Measurements from ENCODE around the gene TMC5. TPM values are rescaled to one million over a fixed set of nuclear protein-coding genes. Genes with fewer than 3 reads are reported as not detected.
"Not testable (repeated sequence)": the region's sequence is repeated elsewhere in the genome, so short reads cannot be mapped to it uniquely, and the experiment has no call there.

TMC5 gene
- total RNA-seq, 1 experiment from 2014 or later: 1.2 TPM

GRCh38 chr16:19542138-19542821 is 124.6 kb downstream of the TMC5 start:
- Histone ChIP-seq H4K20me1 (ENCODE audit: control insufficient read depth, insufficient read depth, insufficient read length) (no peaks in the 10 kb centered on the region), H2BK12ac (ENCODE audit: insufficient read length, low read depth, low read length) (no peak overlapping the region), H2BK120ac (ENCODE audit: low read depth, low read length, poor library complexity, severe bottlenecking) (no peak overlapping the region), H3K9me3 (ENCODE audit: control insufficient read depth, low read depth, low read length) (no peaks in the 10 kb centered on the region), H2AK5ac (ENCODE audit: insufficient read length, low read length) (no peak overlapping the region), H2BK5ac (ENCODE audit: insufficient read length, low read length) (no peak overlapping the region), H3K27ac (ENCODE audit: insufficient read length, low read depth, low read length) (no peak overlapping the region), H3K23ac (ENCODE audit: insufficient read length, low read depth, low read length) (no peak overlapping the region), H2BK15ac (ENCODE audit: low read depth, low read length) (no peak overlapping the region), H3T11ph (ENCODE audit: low read length) (no peak overlapping the region), H4K5ac (ENCODE audit: insufficient read length, low read depth, low read length) (no peak overlapping the region), H3K4me2 (ENCODE audit: insufficient read depth, insufficient read length, low read length) (no peak overlapping the region), H3K56ac (ENCODE audit: insufficient read length, low read depth, low read length) (no peak overlapping the region), H3K9ac (ENCODE audit: extremely low read depth, insufficient read length, low read length) (no peak overlapping the region), H2BK20ac (ENCODE audit: low read depth, low read length, poor library complexity, severe bottlenecking) (no peak overlapping the region), H3K4me1 (ENCODE audit: insufficient read depth, low read length) (no peaks in the 10 kb centered on the region), H3K18ac (ENCODE audit: insufficient read length, low read depth, low read length) (no peak overlapping the region), H3K23me2 (ENCODE audit: insufficient read length, low read depth, low read length, poor library complexity, severe bottlenecking) (no peaks in the 10 kb centered on the region), H2AFZ (ENCODE audit: low read length) (no peak overlapping the region), H4K91ac (ENCODE audit: insufficient read length, low read depth, low read length) (no peak overlapping the region), H3K4ac (ENCODE audit: low read depth, low read length) (no peak overlapping the region), H4K8ac (replicated peaks; ENCODE audit: insufficient read length, low read depth, low read length) (no peak overlapping the region), H3K14ac (ENCODE audit: insufficient read depth, low read length) (no peak overlapping the region), H3K27me3 (ENCODE audit: insufficient read depth, low read length) (no peaks in the 10 kb centered on the region), H3K79me1 (ENCODE audit: insufficient read depth, low read depth, low read length, poor library complexity, severe bottlenecking) (no peaks in the 10 kb centered on the region), H3K79me2 (ENCODE audit: insufficient read depth, low read length) (no peaks in the 10 kb centered on the region)
- no peak for DNase-seq
- H3K27me3 Mint-ChIP-seq (ENCODE audit: low read depth): no peaks in the 10 kb centered on the region
- no CpG with 5 or more reads among the region's 3 CpGs for WGBS (ENCODE audit: extremely low coverage, insufficient read length, low lambda C conversion rate)
- no peaks in the 10 kb centered on the region for H3K9me3 Mint-ChIP-seq
- no peak overlapping the region for H3K4me3 Mint-ChIP-seq
- H3K27ac Mint-ChIP-seq: no peak overlapping the region
- peaks cover 28 to 58% (median 46%) of the 10 kb centered on the region in 3 experiments for H3K36me3 Mint-ChIP-seq (ENCODE audit: insufficient read depth in 1 of 3, low read depth in 3 of 3)
- no peak for TF ChIP-seq CTCF (conservative IDR thresholded peaks at IDR 0.05)
- no peaks in the 10 kb centered on the region for H3K4me1 Mint-ChIP-seq

GRCh38 chr16:19543278-19543996 is 125.8 kb downstream of the TMC5 start:
- H3K27ac Mint-ChIP-seq: not testable (repeated sequence)

More at GRCh38 chr16:19543278-19543996, 125.8 kb downstream of the TMC5 start:
- no CpG with 5 or more reads among the region's 10 CpGs for WGBS (ENCODE audit: extremely low coverage, insufficient read length, low lambda C conversion rate)
- not testable (repeated sequence) for H3K79me2 ChIP-seq (ENCODE audit: insufficient read depth, low read length); H3K9ac ChIP-seq (ENCODE audit: extremely low read depth, insufficient read length, low read length); H3K4me1 ChIP-seq (ENCODE audit: insufficient read depth, low read length); H4K5ac ChIP-seq (ENCODE audit: insufficient read length, low read depth, low read length); H3K4me3 Mint-ChIP-seq; H4K20me1 ChIP-seq (ENCODE audit: control insufficient read depth, insufficient read depth, insufficient read length); H4K8ac ChIP-seq (replicated peaks; ENCODE audit: insufficient read length, low read depth, low read length); H3K9me3 ChIP-seq (ENCODE audit: control insufficient read depth, low read depth, low read length); H3T11ph ChIP-seq (ENCODE audit: low read length); H2BK5ac ChIP-seq (ENCODE audit: insufficient read length, low read length); H3K18ac ChIP-seq (ENCODE audit: insufficient read length, low read depth, low read length); H3K27me3 Mint-ChIP-seq (ENCODE audit: low read depth); H2BK120ac ChIP-seq (ENCODE audit: low read depth, low read length, poor library complexity, severe bottlenecking); H3K4ac ChIP-seq (ENCODE audit: low read depth, low read length); H3K56ac ChIP-seq (ENCODE audit: insufficient read length, low read depth, low read length); H3K14ac ChIP-seq (ENCODE audit: insufficient read depth, low read length); H3K27me3 ChIP-seq (ENCODE audit: insufficient read depth, low read length); H2BK20ac ChIP-seq (ENCODE audit: low read depth, low read length, poor library complexity, severe bottlenecking); H3K27ac ChIP-seq (ENCODE audit: insufficient read length, low read depth, low read length); H3K23ac ChIP-seq (ENCODE audit: insufficient read length, low read depth, low read length); DNase-seq; H3K23me2 ChIP-seq (ENCODE audit: insufficient read length, low read depth, low read length, poor library complexity, severe bottlenecking); H2BK15ac ChIP-seq (ENCODE audit: low read depth, low read length); H2AFZ ChIP-seq (ENCODE audit: low read length); H2BK12ac ChIP-seq (ENCODE audit: insufficient read length, low read depth, low read length); H4K91ac ChIP-seq (ENCODE audit: insufficient read length, low read depth, low read length); H3K4me2 ChIP-seq (ENCODE audit: insufficient read depth, insufficient read length, low read length); H3K79me1 ChIP-seq (ENCODE audit: insufficient read depth, low read depth, low read length, poor library complexity, severe bottlenecking); H3K9me3 Mint-ChIP-seq; H3K4me1 Mint-ChIP-seq; H2AK5ac ChIP-seq (ENCODE audit: insufficient read length, low read length)
- H3K36me3 Mint-ChIP-seq (ENCODE audit: insufficient read depth in 1 of 3, low read depth in 3 of 3): peaks cover 28 to 61% (median 46%) of the 10 kb centered on the region in 3 experiments
